ENCODE results near the gene NACC2. TPM values are rescaled to one million over a fixed set of nuclear protein-coding genes. Genes with fewer than 3 reads are reported as not detected.

The NACC2 gene
- polyA plus RNA-seq, 3 donors, result 8.1 to 32.4 (median 8.7) TPM

GRCh38 chr9:136002215-136002614 lies 92.9 kb downstream of the NACC2 start:
- 95% methylated on average over 9 of the region's 11 CpGs for WGBS (ENCODE audit: insufficient coverage)
- no peak overlapping the region for H2AFZ ChIP-seq (ENCODE audit: insufficient read depth, low read depth, low read length, poor library complexity, severe bottlenecking)
- H3K27ac ChIP-seq (ENCODE audit: low read depth in 1 of 2, low read length in 2 of 2), result no peak overlapping the region
- peaks cover 0 to 4% (median 0%) of the 10 kb centered on the region in 3 donors for H3K27me3 Mint-ChIP-seq (ENCODE audit: low read depth in 3 of 3)
- H3K4me3 Mint-ChIP-seq, result no peak overlapping the region
- H3K4me3 ChIP-seq (replicated peaks in 1 of 3; ENCODE audit: low read depth in 2 of 3, low read length in 3 of 3), result no peak overlapping the region
- H3K9me3 Mint-ChIP-seq, result peaks cover 0 to 7% (median 0%) of the 10 kb centered on the region in 7 donors
- H3K79me2 ChIP-seq (ENCODE audit: insufficient read depth, low read length), result no peaks in the 10 kb centered on the region
- H3K36me3 Mint-ChIP-seq, result peaks cover 1 to 2% of the 10 kb centered on the region in 2 donors
- intact Hi-C loops (cut with micrococcal nuclease), result no loop called here
- no peaks in the 10 kb centered on the region for H3K27me3 ChIP-seq (ENCODE audit: control insufficient read depth in 2 of 2, insufficient read depth in 2 of 2, low read length in 2 of 2)
- TF ChIP-seq CTCF (IDR thresholded peaks at IDR 0.05), result no peak
- H4K20me1 ChIP-seq (ENCODE audit: insufficient read depth, low read length), result peaks cover 35% of the 10 kb centered on the region
- H3K4me1 Mint-ChIP-seq, result peaks cover 9% of the 10 kb centered on the region
- H3K36me3 ChIP-seq (replicated peaks in 1 of 2; ENCODE audit: control insufficient read depth in 1 of 2, insufficient read depth in 2 of 2, low read length in 2 of 2), result peaks cover 0 to 10% of the 10 kb centered on the region in 2 donors
- H3K4me1 ChIP-seq (ENCODE audit: control insufficient read depth in 1 of 2, insufficient read depth in 2 of 2, low read length in 2 of 2), result peaks cover 0 to 4% of the 10 kb centered on the region in 2 donors
- H3K4me2 ChIP-seq (replicated peaks; ENCODE audit: extremely low read depth, low read length, poor library complexity, severe bottlenecking), result no peak overlapping the region
- H3K27ac Mint-ChIP-seq, result no peak overlapping the region
- no peak for DNase-seq
- H3K9ac ChIP-seq (ENCODE audit: insufficient read depth, low read length, poor library complexity, severe bottlenecking), result no peak overlapping the region
- H3K9me3 ChIP-seq (replicated peaks in 1 of 2; ENCODE audit: control insufficient read depth in 1 of 2, insufficient read depth in 1 of 2, low read length in 2 of 2), result no peaks in the 10 kb centered on the region

GRCh38 chr9:136001231-136001630 lies 93.9 kb downstream of the NACC2 start:
- Mint-ChIP-seq H3K9me3 (peaks cover 0 to 7% (median 0%) of the 10 kb centered on the region in 7 donors), H3K36me3 (no peaks in the 10 kb centered on the region), H3K4me3 (no peak overlapping the region), H3K27me3 (ENCODE audit: low read depth in 3 of 3) (peaks cover 0 to 4% (median 0%) of the 10 kb centered on the region in 3 donors), H3K4me1 (peaks cover 10% of the 10 kb centered on the region), H3K27ac (no peak overlapping the region)
- intact Hi-C loops (cut with micrococcal nuclease), result no loop called here
- H2AFZ ChIP-seq (ENCODE audit: insufficient read depth, low read depth, low read length, poor library complexity, severe bottlenecking), result no peak overlapping the region
- no peak for TF ChIP-seq CTCF (IDR thresholded peaks at IDR 0.05)
- H3K9ac ChIP-seq (ENCODE audit: insufficient read depth, low read length, poor library complexity, severe bottlenecking), result no peak overlapping the region
- H3K27ac ChIP-seq (ENCODE audit: low read depth in 1 of 2, low read length in 2 of 2), result no peak overlapping the region
- peaks cover 0 to 4% of the 10 kb centered on the region in 2 donors for H3K4me1 ChIP-seq (ENCODE audit: control insufficient read depth in 1 of 2, insufficient read depth in 2 of 2, low read length in 2 of 2)
- no peaks in the 10 kb centered on the region for H3K79me2 ChIP-seq (ENCODE audit: insufficient read depth, low read length)
- no peak overlapping the region for H3K4me3 ChIP-seq (replicated peaks in 1 of 3; ENCODE audit: low read depth in 2 of 3, low read length in 3 of 3)
- peaks cover 26% of the 10 kb centered on the region for H4K20me1 ChIP-seq (ENCODE audit: insufficient read depth, low read length)
- peaks cover 0 to 2% of the 10 kb centered on the region in 2 donors for H3K36me3 ChIP-seq (replicated peaks in 1 of 2; ENCODE audit: control insufficient read depth in 1 of 2, insufficient read depth in 2 of 2, low read length in 2 of 2)
- DNase-seq, result no peak
- H3K4me2 ChIP-seq (replicated peaks; ENCODE audit: extremely low read depth, low read length, poor library complexity, severe bottlenecking), result no peak overlapping the region
- H3K9me3 ChIP-seq (replicated peaks in 1 of 2; ENCODE audit: control insufficient read depth in 1 of 2, insufficient read depth in 1 of 2, low read length in 2 of 2), result no peaks in the 10 kb centered on the region
- WGBS (ENCODE audit: insufficient coverage), result 82% methylated on average over 11 of the region's 18 CpGs
- no peaks in the 10 kb centered on the region for H3K27me3 ChIP-seq (ENCODE audit: control insufficient read depth in 2 of 2, insufficient read depth in 2 of 2, low read length in 2 of 2)

Measured in CD14-positive monocyte (primary cell).